Esophagus squamous epithelium (tissue), 5 donors: Measurements from ENCODE around the gene PCDHGB5. TPM values are rescaled to one million over a fixed set of nuclear protein-coding genes. Genes with fewer than 3 reads are reported as not detected.

ENCODE experiments used
- DNase-seq: peaks from one replicate; lab custom pipeline; 2025; lab: John Stamatoyannopoulos, UW
- H3K27ac ChIP-seq, 4 donors: fragments of 200-600 bp; sonication (generic); one replicate each; pipeline ENCODE4 v1.5.1; 2016 to 2019; ENCODE audit warnings: mild to moderate bottlenecking in 1 of 4
- H3K27me3 ChIP-seq, 4 donors: fragments of 200-600 bp; sonication (generic); 1 replicate in 3 of 4; 2 replicates in 1 of 4; pipeline versions ENCODE4 v1.5.1 to v1.6.0; 2017 to 2021; ENCODE audit warnings: antibody characterized with exemption in 1 of 4
- H3K36me3 ChIP-seq, 3 donors: fragments of 200-600 bp; sonication (generic); one replicate each; pipeline ENCODE4 v1.5.1; 2016 to 2019
- H3K4me1 ChIP-seq, 3 donors: fragments of 200-600 bp; sonication (generic); one replicate each; pipeline ENCODE4 v1.5.1; 2017 to 2019
- H3K4me3 ChIP-seq, 4 donors: fragments of 200-600 bp; sonication (generic); 1 replicate in 3 of 4; 2 replicates in 1 of 4; pipeline ENCODE4 v1.5.1; 2016 to 2019; ENCODE audit warnings: mild to moderate bottlenecking in 2 of 4, moderate library complexity in 1 of 4
- H3K9me3 ChIP-seq, 3 donors: fragments of 200-600 bp; sonication (generic); one replicate each; pipeline ENCODE4 v1.5.1; 2016 to 2019
- POLR2A ChIP-seq, 4 donors: fragments of 450-650 bp; IDR thresholded peaks; one replicate each; pipeline ENCODE4 v1.6.1; 2017; ENCODE audit warnings: antibody characterized with exemption in 4 of 4, mild to moderate bottlenecking in 4 of 4, moderate library complexity in 3 of 4
- WGBS, 2 donors: methylation state at CpG; one replicate each; pipeline ENCODE4 v1.1.5; 2018; 5-methylcytosine and 5-hydroxymethylcytosine counted together
- intact Hi-C: fragments of 100-400 bp; cut with DNase I; formaldehyde crosslinking; loops from one replicate; pipeline ENCODE4 v1.15.0; 2022
- total RNA-seq, 4 donors: library from RNA; depleted of rRNA; stranded (reverse); fragments of >200 nt; gene quantifications; one replicate each; pipeline ENCODE4 v1.1.0, GENCODE V29; 2016
- TF ChIP-seq, protein P1 (sequence below), 6 experiments: fragments of 450-650 bp in 4 of 6; fragments of 200-600 bp in 2 of 6; sonication (generic) in 2 of 6; IDR thresholded peaks; one replicate each; pipeline ENCODE4 v1.5.1; 2016 to 2019; ENCODE audit warnings: antibody characterized with exemption in 6 of 6, mild to moderate bottlenecking in 4 of 6, moderate library complexity in 4 of 6
- donor health status: DM: yes; HTN: yes; CAD: no.

Gene PCDHGB5
- total RNA-seq, 4 donors from 2014 or later = 5.5 to 7.5 (median 6.7) TPM

DNA sequence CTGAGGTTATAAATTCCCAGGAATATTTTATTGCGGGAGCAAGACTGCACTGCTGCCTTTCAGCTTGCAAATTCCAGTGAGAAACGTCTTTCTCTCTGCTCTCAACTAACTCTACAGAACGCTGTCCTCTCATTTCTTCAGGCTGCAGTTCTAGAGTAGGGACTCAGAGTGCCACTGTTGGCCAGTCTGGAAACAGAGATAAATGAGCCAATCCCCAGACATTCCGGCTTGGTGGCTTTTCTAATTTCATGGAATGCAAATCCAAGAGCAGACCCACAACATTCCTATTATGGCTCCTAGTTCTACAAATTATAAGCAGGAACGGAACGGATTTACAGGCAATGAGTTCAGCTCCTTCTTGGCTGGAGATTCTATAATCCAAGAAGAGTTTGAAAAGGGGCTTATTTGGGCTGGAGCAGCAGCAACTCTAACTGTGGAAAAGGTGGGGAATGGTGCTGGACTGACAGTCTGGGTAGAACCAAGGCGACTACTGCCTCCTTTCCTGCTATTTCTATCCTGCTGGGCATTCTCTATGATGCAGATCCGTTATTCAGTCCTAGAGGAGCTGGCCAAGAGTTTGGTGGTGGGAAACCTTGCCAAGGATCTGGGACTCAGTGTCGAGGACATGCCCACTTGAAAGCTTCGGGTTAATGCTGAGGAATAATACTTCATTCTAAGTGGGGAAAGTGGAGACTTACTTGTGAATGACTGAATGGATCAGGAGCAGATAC, 41.8 kb downstream of the PCDHGB5 start:
- H3K27ac ChIP-seq = no peak overlapping the region
- peaks cover 5 to 89% (median 53%) of the 10 kb centered on the region in 3 donors for H3K9me3 ChIP-seq
- WGBS, 2 donors = 63 to 71% methylated on average over 10 of the region's 10 CpGs
- no peak overlapping the region for H3K4me3 ChIP-seq
- TF ChIP-seq, protein P1, sequence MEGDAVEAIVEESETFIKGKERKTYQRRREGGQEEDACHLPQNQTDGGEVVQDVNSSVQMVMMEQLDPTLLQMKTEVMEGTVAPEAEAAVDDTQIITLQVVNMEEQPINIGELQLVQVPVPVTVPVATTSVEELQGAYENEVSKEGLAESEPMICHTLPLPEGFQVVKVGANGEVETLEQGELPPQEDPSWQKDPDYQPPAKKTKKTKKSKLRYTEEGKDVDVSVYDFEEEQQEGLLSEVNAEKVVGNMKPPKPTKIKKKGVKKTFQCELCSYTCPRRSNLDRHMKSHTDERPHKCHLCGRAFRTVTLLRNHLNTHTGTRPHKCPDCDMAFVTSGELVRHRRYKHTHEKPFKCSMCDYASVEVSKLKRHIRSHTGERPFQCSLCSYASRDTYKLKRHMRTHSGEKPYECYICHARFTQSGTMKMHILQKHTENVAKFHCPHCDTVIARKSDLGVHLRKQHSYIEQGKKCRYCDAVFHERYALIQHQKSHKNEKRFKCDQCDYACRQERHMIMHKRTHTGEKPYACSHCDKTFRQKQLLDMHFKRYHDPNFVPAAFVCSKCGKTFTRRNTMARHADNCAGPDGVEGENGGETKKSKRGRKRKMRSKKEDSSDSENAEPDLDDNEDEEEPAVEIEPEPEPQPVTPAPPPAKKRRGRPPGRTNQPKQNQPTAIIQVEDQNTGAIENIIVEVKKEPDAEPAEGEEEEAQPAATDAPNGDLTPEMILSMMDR (IDR thresholded peaks at IDR 0.05) = no peak
- no peak for TF ChIP-seq POLR2A (IDR thresholded peaks at IDR 0.05)
- intact Hi-C loops = no loop called here
- no peaks in the 10 kb centered on the region for H3K4me1 ChIP-seq
- no peaks in the 10 kb centered on the region for H3K27me3 ChIP-seq
- no peaks in the 10 kb centered on the region for H3K36me3 ChIP-seq
- no peak for DNase-seq

DNA sequence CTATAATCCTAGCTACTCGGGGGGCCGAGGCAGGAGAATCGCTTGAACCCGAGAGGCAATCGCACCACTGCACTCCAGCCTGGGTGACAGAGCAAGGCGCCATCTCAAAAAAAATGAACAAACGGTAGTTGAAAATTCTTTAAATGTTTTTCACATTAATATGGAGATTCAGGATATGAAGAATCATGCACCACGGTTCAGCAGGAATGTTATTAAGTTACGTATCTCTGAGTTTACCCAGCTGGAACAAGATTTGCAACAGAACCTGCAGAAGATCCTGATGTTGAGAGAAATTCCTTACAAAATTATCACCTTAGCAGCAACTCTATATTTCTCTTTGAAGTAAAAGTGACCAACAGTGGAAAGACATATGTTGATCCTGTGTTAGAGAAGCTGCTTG, 42.6 kb downstream of the PCDHGB5 start:
- Histone ChIP-seq H3K36me3 (no peaks in the 10 kb centered on the region), H3K4me3 (no peak overlapping the region), H3K27me3 (no peaks in the 10 kb centered on the region), H3K27ac (no peak overlapping the region), H3K9me3 (peaks cover 5 to 81% (median 53%) of the 10 kb centered on the region in 3 donors), H3K4me1 (no peaks in the 10 kb centered on the region)
- TF ChIP-seq POLR2A (IDR thresholded peaks at IDR 0.05) = no peak
- TF ChIP-seq, protein P1 (IDR thresholded peaks at IDR 0.05) = no peak
- no peak for DNase-seq
- intact Hi-C loops = no loop called here
- WGBS, 2 donors = 92 to 93% methylated on average over 9 of the region's 9 CpGs

DNA sequence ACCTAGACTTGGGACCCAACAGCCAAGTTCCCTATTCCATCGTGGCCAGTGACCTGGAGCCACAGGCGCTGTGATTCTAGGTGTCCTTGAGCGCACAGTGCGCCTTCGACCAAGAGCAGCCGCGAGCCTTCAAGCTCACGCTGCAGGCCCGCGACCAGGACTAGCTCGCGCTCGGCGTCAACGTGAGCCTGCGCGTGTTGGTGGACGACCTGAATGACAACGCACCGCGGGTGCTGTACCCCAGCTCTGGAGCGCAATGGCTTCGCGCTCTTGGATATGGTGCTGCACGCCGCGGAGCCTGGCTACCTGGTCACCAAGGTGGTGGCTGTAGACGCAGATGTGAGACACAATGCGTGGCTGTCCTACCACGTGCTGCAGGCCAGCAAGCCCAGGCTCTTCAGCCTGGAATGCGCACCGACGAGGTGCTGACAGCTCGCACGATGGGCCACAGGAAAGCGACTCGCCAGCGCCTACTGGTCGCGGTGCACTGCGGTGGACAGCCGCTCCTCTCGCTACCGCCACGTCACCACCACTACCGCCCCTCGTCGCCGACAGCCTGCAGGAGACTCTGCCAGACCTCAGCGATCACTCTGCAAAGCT, 43.9 kb downstream of the PCDHGB5 start:
- H3K27me3 ChIP-seq = no peaks in the 10 kb centered on the region
- H3K4me3 ChIP-seq = no peak overlapping the region
- intact Hi-C loops = no loop called here
- H3K4me1 ChIP-seq = no peaks in the 10 kb centered on the region
- no peak for DNase-seq
- H3K9me3 ChIP-seq = peaks cover 5 to 72% (median 46%) of the 10 kb centered on the region in 3 donors
- no peak overlapping the region for H3K27ac ChIP-seq
- no peaks in the 10 kb centered on the region for H3K36me3 ChIP-seq
- no peak for TF ChIP-seq POLR2A (IDR thresholded peaks at IDR 0.05)
- TF ChIP-seq, protein P1 (IDR thresholded peaks at IDR 0.05) = no peak
- WGBS, 2 donors = 50 to 68% methylated on average over 17 to 36 of the region's 50 CpGs

Other genes with a start within 250 kb of the PCDHGB5 start
- under 1 TPM in 1 of 4 donors, not detected in 3; 0.19 TPM for gene PCDHB6, start 247.9 kb upstream of the PCDHGB5 start, total RNA-seq
- under 1 TPM in 3 of 4 donors, not detected in 1; 0.76 to 0.95 (median 0.87) TPM for gene PCDHB7, start 225.3 kb upstream of the PCDHGB5 start, total RNA-seq
- under 1 TPM in 3 of 4 donors, not detected in 1; 0.09 to 0.38 (median 0.32) TPM for gene PCDHB8, start 220.2 kb upstream of the PCDHGB5 start, total RNA-seq
- gene PCDHB16, start 215.6 kb upstream of the PCDHGB5 start, total RNA-seq = 1 to 10 TPM in 1 of 4 donors, under 1 TPM in 3; 0.11 to 1.3 (median 0.61) TPM
- under 1 TPM in 3 of 4 donors, not detected in 1; 0.30 to 0.57 (median 0.44) TPM for gene PCDHB9, start 210.8 kb upstream of the PCDHGB5 start, total RNA-seq
- gene PCDHB10, start 205.6 kb upstream of the PCDHGB5 start, total RNA-seq = 1 to 10 TPM in 2 of 4 donors, under 1 TPM in 2; 0.26 to 1.3 (median 0.76) TPM
- gene PCDHB11, start 198.3 kb upstream of the PCDHGB5 start, total RNA-seq = 1 to 10 TPM in 1 of 4 donors, under 1 TPM in 3; 0.26 to 2.1 (median 0.49) TPM
- 1 to 10 TPM in 3 of 4 donors, under 1 TPM in 1; 0.22 to 2.6 (median 1.6) TPM for gene PCDHB12, start 189.2 kb upstream of the PCDHGB5 start, total RNA-seq
- 1 to 10 TPM; 2.0 to 2.7 (median 2.3) TPM for gene PCDHB13, start 184.0 kb upstream of the PCDHGB5 start, total RNA-seq
- 1 to 10 TPM; 1.5 to 2.9 (median 2.4) TPM for gene PCDHB14, start 174.6 kb upstream of the PCDHGB5 start, total RNA-seq
- 1 to 10 TPM in 2 of 4 donors, under 1 TPM in 2; 0.09 to 1.3 (median 1.0) TPM for gene PCDHB15, start 152.6 kb upstream of the PCDHGB5 start, total RNA-seq
- 1 to 10 TPM in 1 of 4 donors, under 1 TPM in 3; 0.29 to 2.2 (median 0.87) TPM for gene SLC25A2, start 93.9 kb upstream of the PCDHGB5 start, total RNA-seq
- 10 to 100 TPM; 29.8 to 42.3 (median 35.6) TPM for gene TAF7, start 77.2 kb upstream of the PCDHGB5 start, total RNA-seq
- under 1 TPM; 0.19 to 0.66 (median 0.34) TPM for gene PCDHGA1, start 67.4 kb upstream of the PCDHGB5 start, total RNA-seq
- gene PCDHGA2, start 59.2 kb upstream of the PCDHGB5 start, total RNA-seq = 1 to 10 TPM in 1 of 4 donors, under 1 TPM in 3; 0.15 to 2.9 (median 0.61) TPM
- gene PCDHGA3, start 54.1 kb upstream of the PCDHGB5 start, total RNA-seq = 1 to 10 TPM in 1 of 4 donors, under 1 TPM in 3; 0.45 to 1.5 (median 0.52) TPM
- 1 to 10 TPM in 3 of 4 donors, under 1 TPM in 1; 0.29 to 1.9 (median 1.5) TPM for gene PCDHGB1, start 47.8 kb upstream of the PCDHGB5 start, total RNA-seq
- gene PCDHGA4, start 42.9 kb upstream of the PCDHGB5 start, total RNA-seq = 1 to 10 TPM in 2 of 4 donors, under 1 TPM in 2; 0.12 to 2.9 (median 1.1) TPM
- gene PCDHGB2, start 38.0 kb upstream of the PCDHGB5 start, total RNA-seq = 1 to 10 TPM in 3 of 4 donors, under 1 TPM in 1; 0.09 to 2.9 (median 1.8) TPM
- gene PCDHGA5, start 33.8 kb upstream of the PCDHGB5 start, total RNA-seq = 1 to 10 TPM in 3 of 4 donors, under 1 TPM in 1; 0.38 to 2.3 (median 1.8) TPM
- 1 to 10 TPM in 3 of 4 donors, under 1 TPM in 1; 0.26 to 2.7 (median 2.2) TPM for gene PCDHGB3, start 27.7 kb upstream of the PCDHGB5 start, total RNA-seq
- 1 to 10 TPM in 3 of 4 donors, under 1 TPM in 1; 0.76 to 2.9 (median 2.0) TPM for gene PCDHGA6, start 24.1 kb upstream of the PCDHGB5 start, total RNA-seq
- gene PCDHGA7, start 15.2 kb upstream of the PCDHGB5 start, total RNA-seq = 1 to 10 TPM in 3 of 4 donors, under 1 TPM in 1; 0.32 to 3.2 (median 2.5) TPM
- 1 to 10 TPM; 1.2 to 3.8 (median 2.8) TPM for gene PCDHGB4, start 10.2 kb upstream of the PCDHGB5 start, total RNA-seq
- gene PCDHGA8, start 5.3 kb upstream of the PCDHGB5 start, total RNA-seq = 1 to 10 TPM in 3 of 4 donors, under 1 TPM in 1; 0.41 to 1.7 (median 1.4) TPM
- gene PCDHGA9, start 4.8 kb downstream of the PCDHGB5 start, total RNA-seq = 1 to 10 TPM; 3.8 to 5.5 (median 5.1) TPM
- gene PCDHGB6, start 10.1 kb downstream of the PCDHGB5 start, total RNA-seq = 1 to 10 TPM; 1.4 to 5.7 (median 4.2) TPM
- 1 to 10 TPM; 4.1 to 8.0 (median 7.3) TPM for gene PCDHGA10, start 15.0 kb downstream of the PCDHGB5 start, total RNA-seq
- 10 to 100 TPM in 1 of 4 donors, 1 to 10 TPM in 3; 4.1 to 10.9 (median 5.8) TPM for gene PCDHGB7, start 19.7 kb downstream of the PCDHGB5 start, total RNA-seq
- gene PCDHGA11, start 23.1 kb downstream of the PCDHGB5 start, total RNA-seq = 1 to 10 TPM; 1.1 to 4.2 (median 3.5) TPM
- gene PCDHGA12, start 32.6 kb downstream of the PCDHGB5 start, total RNA-seq = 1 to 10 TPM; 2.0 to 8.0 (median 2.5) TPM
- gene PCDHGC3, start 78.0 kb downstream of the PCDHGB5 start, total RNA-seq = 10 to 100 TPM; 36.6 to 52.5 (median 38.6) TPM
- 1 to 10 TPM in 3 of 4 donors, under 1 TPM in 1; 0.21 to 3.3 (median 2.1) TPM for gene PCDHGC4, start 87.1 kb downstream of the PCDHGB5 start, total RNA-seq
- 1 to 10 TPM in 3 of 4 donors, under 1 TPM in 1; 0.26 to 1.7 (median 1.5) TPM for gene PCDHGC5, start 91.1 kb downstream of the PCDHGB5 start, total RNA-seq
- 100 to 1,000 TPM in 3 of 4 donors, 10 to 100 TPM in 1; 63.0 to 157 (median 124) TPM for gene DIAPH1, start 221.1 kb downstream of the PCDHGB5 start, total RNA-seq
- 10 to 100 TPM; 33.0 to 60.8 (median 40.4) TPM for gene HDAC3, start 238.9 kb downstream of the PCDHGB5 start, total RNA-seq
- 10 to 100 TPM in 1 of 4 donors, 1 to 10 TPM in 3; 4.3 to 10.4 (median 6.4) TPM for gene RELL2, start 239.1 kb downstream of the PCDHGB5 start, total RNA-seq